Measurements from ENCODE around the gene NR2F1. TPM values are rescaled to one million over a fixed set of nuclear protein-coding genes. Genes with fewer than 3 reads are reported as not detected.

Gene NR2F1
- total RNA-seq, 1 donor from 2014 or later, result 42.6 TPM

DNA sequence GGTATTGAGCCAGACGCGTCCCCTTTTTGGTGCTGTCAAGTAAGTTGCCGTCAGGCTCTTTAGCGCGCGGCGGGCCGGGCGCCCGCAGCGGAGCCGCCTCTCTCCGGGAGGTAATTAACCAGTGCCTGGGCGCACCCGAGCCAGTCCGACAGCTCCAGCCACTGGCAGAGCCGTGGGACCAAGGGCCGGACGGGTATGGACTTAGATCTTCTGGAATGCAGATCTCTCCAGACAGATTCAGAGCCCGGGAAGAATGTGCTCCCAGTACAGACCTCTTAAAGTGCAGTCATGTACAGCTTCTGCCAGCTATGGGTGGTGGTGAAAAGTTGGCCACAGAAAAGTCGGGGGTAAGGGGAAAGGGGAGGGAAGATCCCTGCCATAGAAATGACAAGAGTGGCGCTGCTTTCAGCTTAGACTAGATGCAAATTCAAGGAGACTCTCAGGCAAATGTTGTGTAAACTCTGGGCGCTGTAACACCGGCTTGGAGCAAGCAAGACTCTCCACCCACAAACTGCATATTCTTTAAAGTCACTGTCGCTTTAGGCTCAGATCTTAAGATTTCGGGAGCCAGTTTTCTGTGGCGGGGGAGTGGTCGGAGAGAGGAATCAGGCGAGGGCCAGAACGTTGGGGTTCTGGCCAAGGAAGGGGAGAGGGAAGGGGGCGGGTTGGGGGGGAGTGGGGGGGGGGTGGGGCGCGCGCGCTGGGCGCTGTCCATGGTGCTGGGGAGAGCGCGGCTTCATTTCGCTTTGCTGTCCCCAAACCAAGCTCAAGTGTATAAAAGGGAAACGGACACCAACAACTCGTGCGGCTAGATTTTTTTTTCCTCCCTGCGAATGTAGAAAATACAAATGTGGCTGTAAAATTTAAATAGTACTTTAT is 29.2 kb downstream of the NR2F1 start:
- Histone ChIP-seq H3K27me3 (ENCODE audit: low read depth) (peaks cover 71% of the 10 kb centered on the region), H3K36me3 (no peaks in the 10 kb centered on the region), H3K27ac (no peak overlapping the region), H3K4me1 (peaks cover 15% of the 10 kb centered on the region), H3K9me3 (no peaks in the 10 kb centered on the region), H3K4me3 (no peak overlapping the region)
- ATAC-seq (peak; percentile 14 to 39), DNase-seq (no peak)
- intact Hi-C loops (cut with DNase I), result no loop called here
- TF ChIP-seq, protein P1, sequence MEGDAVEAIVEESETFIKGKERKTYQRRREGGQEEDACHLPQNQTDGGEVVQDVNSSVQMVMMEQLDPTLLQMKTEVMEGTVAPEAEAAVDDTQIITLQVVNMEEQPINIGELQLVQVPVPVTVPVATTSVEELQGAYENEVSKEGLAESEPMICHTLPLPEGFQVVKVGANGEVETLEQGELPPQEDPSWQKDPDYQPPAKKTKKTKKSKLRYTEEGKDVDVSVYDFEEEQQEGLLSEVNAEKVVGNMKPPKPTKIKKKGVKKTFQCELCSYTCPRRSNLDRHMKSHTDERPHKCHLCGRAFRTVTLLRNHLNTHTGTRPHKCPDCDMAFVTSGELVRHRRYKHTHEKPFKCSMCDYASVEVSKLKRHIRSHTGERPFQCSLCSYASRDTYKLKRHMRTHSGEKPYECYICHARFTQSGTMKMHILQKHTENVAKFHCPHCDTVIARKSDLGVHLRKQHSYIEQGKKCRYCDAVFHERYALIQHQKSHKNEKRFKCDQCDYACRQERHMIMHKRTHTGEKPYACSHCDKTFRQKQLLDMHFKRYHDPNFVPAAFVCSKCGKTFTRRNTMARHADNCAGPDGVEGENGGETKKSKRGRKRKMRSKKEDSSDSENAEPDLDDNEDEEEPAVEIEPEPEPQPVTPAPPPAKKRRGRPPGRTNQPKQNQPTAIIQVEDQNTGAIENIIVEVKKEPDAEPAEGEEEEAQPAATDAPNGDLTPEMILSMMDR (IDR thresholded peaks at IDR 0.05), result no peak

DNA sequence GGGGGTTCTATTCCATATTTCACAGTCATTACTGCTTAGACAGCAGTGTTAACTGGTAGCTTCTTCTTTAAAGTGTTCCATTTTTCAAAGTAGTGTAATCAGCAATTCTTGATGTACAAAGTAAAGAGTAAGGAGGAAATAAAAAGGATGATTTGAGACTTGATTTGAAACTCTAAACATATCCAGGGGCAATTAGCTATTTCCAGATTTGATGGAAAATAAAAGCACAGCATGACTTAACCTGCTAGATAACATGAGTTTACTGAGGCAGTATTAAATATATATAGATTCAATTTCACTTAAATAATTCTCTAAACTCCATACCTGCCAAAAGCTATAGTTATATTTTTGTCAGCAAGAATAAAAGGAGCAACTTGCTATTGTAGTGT is 29.8 kb downstream of the NR2F1 start:
- intact Hi-C loops (cut with DNase I), result no loop called here
- no peak for DNase-seq
- TF ChIP-seq, protein P1 (IDR thresholded peaks at IDR 0.05), result no peak
- peaks cover 9% of the 10 kb centered on the region for H3K4me1 ChIP-seq
- H3K4me3 ChIP-seq, result no peak overlapping the region
- no peaks in the 10 kb centered on the region for H3K36me3 ChIP-seq
- H3K27me3 ChIP-seq (ENCODE audit: low read depth), result peaks cover 65% of the 10 kb centered on the region
- no peak for ATAC-seq
- no peaks in the 10 kb centered on the region for H3K9me3 ChIP-seq
- H3K27ac ChIP-seq, result no peak overlapping the region

DNA sequence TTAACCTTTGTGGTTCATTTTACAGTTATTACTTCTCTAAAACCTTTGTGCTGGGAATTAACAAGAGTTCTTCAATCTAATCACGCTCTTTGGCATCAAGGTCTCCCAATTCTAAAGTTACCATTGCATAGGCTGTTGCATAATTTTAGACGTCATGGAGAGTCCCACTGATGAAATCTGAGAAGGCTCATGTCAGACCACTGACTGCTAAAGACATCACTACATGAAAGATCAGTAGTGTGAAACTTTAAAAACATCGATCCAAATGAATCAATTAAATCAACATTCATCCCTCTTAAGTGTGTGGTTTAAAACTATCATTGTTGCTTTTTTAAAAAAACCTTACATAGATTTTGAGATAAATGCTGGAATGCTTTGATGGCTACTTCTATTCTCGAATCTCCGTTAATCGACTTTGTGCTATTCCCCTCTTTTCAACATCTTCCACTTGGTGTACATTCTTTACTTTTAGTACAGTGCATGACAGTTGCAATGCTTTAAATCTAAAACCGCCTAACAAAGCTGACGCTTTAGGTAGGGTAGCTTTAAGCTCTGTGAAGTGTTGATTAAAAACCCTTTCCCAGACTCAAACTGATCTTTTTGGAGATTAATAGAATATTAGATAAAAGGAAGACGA is 33.6 kb downstream of the NR2F1 start:
- no peak for ATAC-seq
- intact Hi-C loops (cut with DNase I), result no loop called here
- DNase-seq, result no peak
- H3K27ac ChIP-seq, result no peak overlapping the region
- H3K36me3 ChIP-seq, result no peaks in the 10 kb centered on the region
- peaks cover 29% of the 10 kb centered on the region for H3K27me3 ChIP-seq (ENCODE audit: low read depth)
- peaks cover 11% of the 10 kb centered on the region for H3K4me1 ChIP-seq
- TF ChIP-seq, protein P1 (IDR thresholded peaks at IDR 0.05), result no peak
- no peaks in the 10 kb centered on the region for H3K9me3 ChIP-seq
- no peak overlapping the region for H3K4me3 ChIP-seq

DNA sequence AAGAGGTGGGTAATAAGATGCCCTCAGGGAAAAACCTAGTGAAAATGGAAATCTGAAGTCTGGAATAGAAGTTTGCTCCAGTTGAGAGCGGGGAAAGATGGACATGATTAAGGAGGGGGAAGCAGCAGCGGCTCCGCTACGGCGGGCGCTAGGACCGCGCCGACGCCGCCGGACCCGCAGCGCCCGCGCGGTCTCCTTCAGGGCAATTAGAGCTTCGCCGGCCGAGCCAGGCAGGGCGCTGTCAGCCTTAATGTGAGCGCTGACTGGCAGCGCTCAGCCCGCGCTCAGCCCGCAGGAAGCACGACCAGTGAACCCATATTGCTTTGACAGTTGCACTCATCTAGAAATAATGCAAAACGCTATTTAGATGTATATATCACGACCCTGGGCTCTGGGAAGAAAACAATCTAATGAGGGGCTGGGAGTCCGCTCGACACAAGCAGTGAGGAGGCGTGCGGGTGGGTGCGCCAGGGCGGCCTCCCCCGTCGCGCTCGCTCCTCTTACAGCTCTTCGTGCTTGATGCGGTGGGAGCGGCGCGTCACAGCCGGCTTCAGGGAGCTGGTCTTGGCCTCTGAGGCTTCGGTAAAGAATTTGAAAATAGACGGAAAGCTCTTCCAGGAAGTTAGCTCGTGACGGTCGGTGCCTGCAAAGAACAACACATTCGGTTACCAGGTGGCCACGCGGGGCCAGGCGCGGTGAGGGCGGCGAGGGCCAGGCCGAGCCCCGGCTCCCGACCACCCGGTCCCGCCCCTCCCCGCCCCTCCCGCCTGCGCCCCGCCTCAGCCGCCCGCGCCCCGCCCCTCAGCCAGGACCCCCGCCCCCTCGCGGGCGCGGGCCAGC is 37.7 kb downstream of the NR2F1 start:
- ATAC-seq (peak; percentile 92 to 94), DNase-seq (peak; percentile 78)
- Histone ChIP-seq H3K4me1 (peaks cover 15% of the 10 kb centered on the region), H3K27me3 (ENCODE audit: low read depth) (no peaks in the 10 kb centered on the region), H3K4me3 (peak overlapping the region; percentile 77), H3K9me3 (no peaks in the 10 kb centered on the region), H3K27ac (peak overlapping the region; percentile 79), H3K36me3 (no peaks in the 10 kb centered on the region)
- intact Hi-C loops (cut with DNase I), result no loop called here
- TF ChIP-seq, protein P1 (IDR thresholded peaks at IDR 0.05), result no peak

DNA sequence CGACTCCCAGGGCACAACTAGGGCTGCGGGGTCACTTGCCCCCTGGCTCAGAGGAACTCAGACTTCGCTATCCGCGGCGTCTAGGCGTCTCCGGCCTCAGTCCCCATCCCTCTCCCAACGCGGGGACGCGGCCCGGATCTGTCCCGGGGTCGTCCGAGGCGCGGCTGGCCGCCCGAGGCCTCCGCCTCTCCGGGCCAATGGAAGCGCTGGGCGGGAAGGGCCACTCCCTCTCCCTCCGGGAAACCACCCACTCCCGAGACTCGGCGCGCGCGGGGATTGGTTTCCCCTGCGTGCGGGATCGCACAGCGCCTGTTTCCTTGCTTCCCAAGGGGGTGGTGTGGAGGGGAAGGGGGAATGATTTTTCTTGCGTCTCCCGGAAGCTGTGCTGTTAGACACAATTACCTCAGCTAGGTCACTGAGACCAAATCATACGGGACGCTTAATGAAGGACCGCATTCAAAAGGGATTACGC is 38.3 kb downstream of the NR2F1 start:
- H3K4me1 ChIP-seq, result peaks cover 15% of the 10 kb centered on the region
- peak overlapping the region; percentile 79 for H3K27ac ChIP-seq
- H3K27me3 ChIP-seq (ENCODE audit: low read depth), result no peaks in the 10 kb centered on the region
- intact Hi-C loops (cut with DNase I), result no loop called here
- H3K4me3 ChIP-seq, result peak overlapping the region; percentile 77
- no peaks in the 10 kb centered on the region for H3K36me3 ChIP-seq
- DNase-seq, result peak; percentile 73
- no peaks in the 10 kb centered on the region for H3K9me3 ChIP-seq
- TF ChIP-seq, protein P1 (IDR thresholded peaks at IDR 0.05), result no peak
- ATAC-seq, result peak; percentile 92 to 93
